Measurements from ENCODE around the gene OR51T1. TPM values are rescaled to one million over a fixed set of nuclear protein-coding genes. Genes with fewer than 3 reads are reported as not detected.

Gene OR51T1
- total RNA-seq, 1 experiment from 2014 or later, result not detected

- H3K4me1 ChIP-seq (ENCODE audit: control insufficient read depth, insufficient read depth, low read length), result no peaks in the 10 kb centered on the region
- TF ChIP-seq SIN3A (IDR thresholded peaks at IDR 0.05; ENCODE audit: borderline replicate concordance, insufficient read depth, low read depth, low read length) (no peak), TCF7L2 (IDR thresholded peaks at IDR 0.05; ENCODE audit: low read depth, low read length) (no peak), POLR2AphosphoS5 (IDR thresholded peaks at IDR 0.05; ENCODE audit: low read depth, low read length) (no peak)
- TF ChIP-seq, protein P1, sequence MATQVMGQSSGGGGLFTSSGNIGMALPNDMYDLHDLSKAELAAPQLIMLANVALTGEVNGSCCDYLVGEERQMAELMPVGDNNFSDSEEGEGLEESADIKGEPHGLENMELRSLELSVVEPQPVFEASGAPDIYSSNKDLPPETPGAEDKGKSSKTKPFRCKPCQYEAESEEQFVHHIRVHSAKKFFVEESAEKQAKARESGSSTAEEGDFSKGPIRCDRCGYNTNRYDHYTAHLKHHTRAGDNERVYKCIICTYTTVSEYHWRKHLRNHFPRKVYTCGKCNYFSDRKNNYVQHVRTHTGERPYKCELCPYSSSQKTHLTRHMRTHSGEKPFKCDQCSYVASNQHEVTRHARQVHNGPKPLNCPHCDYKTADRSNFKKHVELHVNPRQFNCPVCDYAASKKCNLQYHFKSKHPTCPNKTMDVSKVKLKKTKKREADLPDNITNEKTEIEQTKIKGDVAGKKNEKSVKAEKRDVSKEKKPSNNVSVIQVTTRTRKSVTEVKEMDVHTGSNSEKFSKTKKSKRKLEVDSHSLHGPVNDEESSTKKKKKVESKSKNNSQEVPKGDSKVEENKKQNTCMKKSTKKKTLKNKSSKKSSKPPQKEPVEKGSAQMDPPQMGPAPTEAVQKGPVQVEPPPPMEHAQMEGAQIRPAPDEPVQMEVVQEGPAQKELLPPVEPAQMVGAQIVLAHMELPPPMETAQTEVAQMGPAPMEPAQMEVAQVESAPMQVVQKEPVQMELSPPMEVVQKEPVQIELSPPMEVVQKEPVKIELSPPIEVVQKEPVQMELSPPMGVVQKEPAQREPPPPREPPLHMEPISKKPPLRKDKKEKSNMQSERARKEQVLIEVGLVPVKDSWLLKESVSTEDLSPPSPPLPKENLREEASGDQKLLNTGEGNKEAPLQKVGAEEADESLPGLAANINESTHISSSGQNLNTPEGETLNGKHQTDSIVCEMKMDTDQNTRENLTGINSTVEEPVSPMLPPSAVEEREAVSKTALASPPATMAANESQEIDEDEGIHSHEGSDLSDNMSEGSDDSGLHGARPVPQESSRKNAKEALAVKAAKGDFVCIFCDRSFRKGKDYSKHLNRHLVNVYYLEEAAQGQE (IDR thresholded peaks at IDR 0.05; ENCODE audit: insufficient read depth in 1 of 2, low read depth in 2 of 2, low read length in 1 of 2), result no peak
- TF ChIP-seq, protein P2, sequence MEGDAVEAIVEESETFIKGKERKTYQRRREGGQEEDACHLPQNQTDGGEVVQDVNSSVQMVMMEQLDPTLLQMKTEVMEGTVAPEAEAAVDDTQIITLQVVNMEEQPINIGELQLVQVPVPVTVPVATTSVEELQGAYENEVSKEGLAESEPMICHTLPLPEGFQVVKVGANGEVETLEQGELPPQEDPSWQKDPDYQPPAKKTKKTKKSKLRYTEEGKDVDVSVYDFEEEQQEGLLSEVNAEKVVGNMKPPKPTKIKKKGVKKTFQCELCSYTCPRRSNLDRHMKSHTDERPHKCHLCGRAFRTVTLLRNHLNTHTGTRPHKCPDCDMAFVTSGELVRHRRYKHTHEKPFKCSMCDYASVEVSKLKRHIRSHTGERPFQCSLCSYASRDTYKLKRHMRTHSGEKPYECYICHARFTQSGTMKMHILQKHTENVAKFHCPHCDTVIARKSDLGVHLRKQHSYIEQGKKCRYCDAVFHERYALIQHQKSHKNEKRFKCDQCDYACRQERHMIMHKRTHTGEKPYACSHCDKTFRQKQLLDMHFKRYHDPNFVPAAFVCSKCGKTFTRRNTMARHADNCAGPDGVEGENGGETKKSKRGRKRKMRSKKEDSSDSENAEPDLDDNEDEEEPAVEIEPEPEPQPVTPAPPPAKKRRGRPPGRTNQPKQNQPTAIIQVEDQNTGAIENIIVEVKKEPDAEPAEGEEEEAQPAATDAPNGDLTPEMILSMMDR (IDR thresholded peaks at IDR 0.05), result no peak
- no peak for ATAC-seq
- in situ Hi-C loops (cut with HindIII; ENCODE audit: low pct_unique_long_range_greater_than_20kb, low sequenced_read_pairs) (no loop called here), intact Hi-C loops (cut with micrococcal nuclease; ENCODE audit: unreplicated experiment) (no loop called here)
- no peak overlapping the region for H3K27ac ChIP-seq (ENCODE audit: low read length)
- no TSS peak for BruUV-seq (replicated peaks)
- no peak for DNase-seq (ENCODE audit: low read depth, low spot score)
- H3K27me3 ChIP-seq (ENCODE audit: control insufficient read depth, insufficient read depth, low read length), result no peaks in the 10 kb centered on the region
- ChIA-PET POLR2A (no interaction called here), CTCF (no interaction called here)
- no peaks in the 10 kb centered on the region for H3K36me3 ChIP-seq (ENCODE audit: control insufficient read depth, insufficient read depth, low read length)
- H3K4me3 ChIP-seq (ENCODE audit: low read depth in 2 of 2, low read length in 2 of 2), result no peak overlapping the region
- no peaks in the 10 kb centered on the region for H3K9me3 ChIP-seq (ENCODE audit: control insufficient read depth, insufficient read depth, low read depth, low read length)
Measured at GRCh38 chr11:4862447-4863236, 19.1 kb upstream of the OR51T1 start.

- no TSS peak for BruUV-seq (replicated peaks)
- TF ChIP-seq, protein P1 (IDR thresholded peaks at IDR 0.05; ENCODE audit: insufficient read depth in 1 of 2, low read depth in 2 of 2, low read length in 1 of 2), result no peak
- TF ChIP-seq, protein P2 (IDR thresholded peaks at IDR 0.05), result no peak
- TF ChIP-seq TCF7L2 (IDR thresholded peaks at IDR 0.05; ENCODE audit: low read depth, low read length) (no peak), SIN3A (IDR thresholded peaks at IDR 0.05; ENCODE audit: borderline replicate concordance, insufficient read depth, low read depth, low read length) (no peak), POLR2AphosphoS5 (IDR thresholded peaks at IDR 0.05; ENCODE audit: low read depth, low read length) (no peak)
- Histone ChIP-seq H3K36me3 (ENCODE audit: control insufficient read depth, insufficient read depth, low read length) (no peaks in the 10 kb centered on the region), H3K27me3 (ENCODE audit: control insufficient read depth, insufficient read depth, low read length) (no peaks in the 10 kb centered on the region), H3K4me3 (ENCODE audit: low read depth in 2 of 2, low read length in 2 of 2) (no peak overlapping the region), H3K4me1 (ENCODE audit: control insufficient read depth, insufficient read depth, low read length) (no peaks in the 10 kb centered on the region), H3K9me3 (ENCODE audit: control insufficient read depth, insufficient read depth, low read depth, low read length) (no peaks in the 10 kb centered on the region), H3K27ac (ENCODE audit: low read length) (no peak overlapping the region)
- ChIA-PET CTCF (no interaction called here), POLR2A (no interaction called here)
- DNase-seq (ENCODE audit: low read depth, low spot score) (no peak), ATAC-seq (no peak)
- in situ Hi-C loops (cut with HindIII; ENCODE audit: low pct_unique_long_range_greater_than_20kb, low sequenced_read_pairs) (no loop called here), intact Hi-C loops (cut with micrococcal nuclease; ENCODE audit: unreplicated experiment) (no loop called here)
Measured at GRCh38 chr11:4863876-4864275, 17.8 kb upstream of the OR51T1 start.

All from Panc1 (cell line).